ENCODE results near the gene ABCB10.

DNA sequence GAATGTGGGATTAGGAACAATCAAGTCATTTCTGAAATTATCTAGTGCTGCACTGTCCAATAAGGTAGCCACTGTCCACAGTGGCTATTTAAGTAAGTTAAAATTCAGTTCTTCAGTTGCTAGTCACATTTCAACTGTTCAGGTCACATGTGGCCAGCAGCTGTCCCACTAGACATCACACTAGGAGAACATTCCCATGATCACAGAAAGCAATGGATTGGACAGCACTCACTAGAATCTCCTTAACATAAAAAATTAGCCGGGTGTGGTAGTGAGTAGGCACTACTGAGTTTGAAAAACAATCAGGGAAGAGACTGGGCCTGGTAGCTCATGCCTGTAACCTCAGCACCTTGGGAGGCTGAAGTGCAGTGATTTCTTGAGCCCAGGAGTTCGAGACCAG is 84.0 kb downstream of the ABCB10 start:
- TF ChIP-seq, protein P1, sequence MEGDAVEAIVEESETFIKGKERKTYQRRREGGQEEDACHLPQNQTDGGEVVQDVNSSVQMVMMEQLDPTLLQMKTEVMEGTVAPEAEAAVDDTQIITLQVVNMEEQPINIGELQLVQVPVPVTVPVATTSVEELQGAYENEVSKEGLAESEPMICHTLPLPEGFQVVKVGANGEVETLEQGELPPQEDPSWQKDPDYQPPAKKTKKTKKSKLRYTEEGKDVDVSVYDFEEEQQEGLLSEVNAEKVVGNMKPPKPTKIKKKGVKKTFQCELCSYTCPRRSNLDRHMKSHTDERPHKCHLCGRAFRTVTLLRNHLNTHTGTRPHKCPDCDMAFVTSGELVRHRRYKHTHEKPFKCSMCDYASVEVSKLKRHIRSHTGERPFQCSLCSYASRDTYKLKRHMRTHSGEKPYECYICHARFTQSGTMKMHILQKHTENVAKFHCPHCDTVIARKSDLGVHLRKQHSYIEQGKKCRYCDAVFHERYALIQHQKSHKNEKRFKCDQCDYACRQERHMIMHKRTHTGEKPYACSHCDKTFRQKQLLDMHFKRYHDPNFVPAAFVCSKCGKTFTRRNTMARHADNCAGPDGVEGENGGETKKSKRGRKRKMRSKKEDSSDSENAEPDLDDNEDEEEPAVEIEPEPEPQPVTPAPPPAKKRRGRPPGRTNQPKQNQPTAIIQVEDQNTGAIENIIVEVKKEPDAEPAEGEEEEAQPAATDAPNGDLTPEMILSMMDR (IDR thresholded peaks at IDR 0.05 in 8 of 11, conservative IDR thresholded peaks at IDR 0.05 in 3 of 11), result no peak
- no peak for TF ChIP-seq POLR2A (IDR thresholded peaks at IDR 0.05)
